GM12878 (cell line): ENCODE data around the gene BDH1. TPM values are rescaled to one million over a fixed set of nuclear protein-coding genes. Genes with fewer than 3 reads are reported as not detected.

Experiments
- ATAC-seq: fragments of 200-7000 bp; cut with Tn5 transposase; 3 replicates; pipeline ENCODE4 v1.9.1; 2020; ENCODE audit warnings: mild to moderate bottlenecking, moderate library complexity
- BruUV-seq: library from RNA; stranded (reverse); fragments of 400-500 nt; replicated peaks from 2 replicates; lab custom pipeline; 2021; lab: Mats Ljungman, UMichigan
- CTCF ChIA-PET: fragments of 300-600 bp; sonication (Branson Sonifier 250); formaldehyde crosslinking; extraction: SDS; loops from one replicate; lab custom pipeline; 2021; ENCODE audit warnings: inconsistent platforms; lab: Yijun Ruan, JAX
- POLR2A ChIA-PET: fragments of 350-600 bp; formaldehyde crosslinking; extraction: SDS; loops from one replicate; lab custom pipeline; 2021; ENCODE audit warnings: inconsistent platforms; lab: Charles Lee
- RAD21 ChIA-PET: fragments of 300-600 bp; sonication (Branson Sonifier 250); formaldehyde crosslinking; loops from one replicate; lab custom pipeline; 2023; ENCODE audit warnings: antibody characterized with exemption; ENCODE audit not compliant: unreplicated experiment; lab: Charles Lee
- SMC1A ChIA-PET: fragments of 300-600 bp; sonication (Branson Sonifier 250); formaldehyde crosslinking; loops from one replicate; lab custom pipeline; 2023; ENCODE audit not compliant: unreplicated experiment, uncharacterized antibody; lab: Charles Lee
- DNase-seq: peaks from one replicate; pipeline ENCODE4 v3.0.0-alpha.2; 2011; ENCODE audit warnings: low read depth, low spot score
- FAIRE-seq: peaks from 3 replicates; lab custom pipeline; 2011; peaks lifted over from hg19 to GRCh38; lab: Jason Lieb, UNC
- H2AFZ ChIP-seq: 2 replicates; pipeline ENCODE4 v1.6.0; 2011; ENCODE audit warnings: low read depth, low read length, control low read depth; ENCODE audit not compliant: control insufficient read depth
- H3K27ac ChIP-seq: 2 replicates; pipeline ENCODE4 v1.5.1; 2011; ENCODE audit warnings: control low read depth; ENCODE audit not compliant: control insufficient read depth, insufficient read depth
- H3K27me3 ChIP-seq, 2 experiments: replicated peaks in 1 of 2; 2 replicates each; pipeline versions ENCODE4 v1.6.0 to v1.6.1; 2011; ENCODE audit warnings: low read length in 1 of 2; ENCODE audit not compliant: control insufficient read depth in 2 of 2, insufficient read depth in 2 of 2
- H3K36me3 ChIP-seq, 2 experiments: 2 replicates each; pipeline ENCODE4 v1.5.1; 2011; ENCODE audit warnings: low read length in 1 of 2; ENCODE audit not compliant: control insufficient read depth in 2 of 2, insufficient read depth in 2 of 2
- H3K4me1 ChIP-seq: 2 replicates; pipeline ENCODE4 v1.6.1; 2011; ENCODE audit warnings: mild to moderate bottlenecking, low read length, moderate library complexity, mixed read lengths; ENCODE audit not compliant: control insufficient read depth, insufficient read depth
- H3K4me2 ChIP-seq: 2 replicates; pipeline ENCODE4 v1.6.0; 2011; ENCODE audit warnings: control low read depth; ENCODE audit not compliant: control insufficient read depth, insufficient read depth
- H3K4me3 ChIP-seq: fragments of 200-600 bp; sonication (generic); 2 replicates; pipeline ENCODE4 v1.5.1; 2016
- H3K79me2 ChIP-seq: 2 replicates; pipeline ENCODE4 v1.6.0; 2011; ENCODE audit warnings: low read length; ENCODE audit not compliant: control insufficient read depth, insufficient read depth
- H3K9ac ChIP-seq: 2 replicates; pipeline ENCODE4 v1.8.0; 2011; ENCODE audit warnings: low read length, control low read depth, mixed read lengths; ENCODE audit not compliant: control insufficient read depth, insufficient read depth
- H3K9me3 ChIP-seq: replicated peaks from 3 replicates; pipeline ENCODE4 v1.5.1; 2011; ENCODE audit warnings: mild to moderate bottlenecking, low read length; ENCODE audit not compliant: control insufficient read depth, insufficient read depth
- H4K20me1 ChIP-seq: 2 replicates; pipeline ENCODE4 v1.6.0; 2011; ENCODE audit not compliant: control insufficient read depth, insufficient read depth
- BMI1 ChIP-seq: fragments of 450-650 bp; IDR thresholded peaks from 2 replicates; pipeline ENCODE4 v1.6.1; 2016; ENCODE audit warnings: mild to moderate bottlenecking, moderate library complexity, borderline replicate concordance
- EP300 ChIP-seq, 2 experiments: fragments of 150-350 bp in 1 of 2; IDR thresholded peaks; 2 replicates each; pipeline ENCODE4 v1.6.1; 2011 to 2012; ENCODE audit warnings: low read depth in 2 of 2, low read length in 2 of 2, borderline replicate concordance in 1 of 2, improper control_type of control experiment in 1 of 2, inconsistent platforms in 1 of 2; ENCODE audit not compliant: control insufficient read depth in 1 of 2
- IKZF1 ChIP-seq: fragments of 450-650 bp; conservative IDR thresholded peaks from 2 replicates; pipeline ENCODE4 v1.6.1; 2017; ENCODE audit warnings: antibody characterized with exemption, mild to moderate bottlenecking
- KDM1A ChIP-seq: fragments of 200-600 bp; sonication (generic); IDR thresholded peaks from 2 replicates; pipeline ENCODE4 v1.6.1; 2016; ENCODE audit warnings: borderline replicate concordance
- NRF1 ChIP-seq: conservative IDR thresholded peaks from 2 replicates; pipeline ENCODE4 v1.6.1; 2011; ENCODE audit warnings: mild to moderate bottlenecking, low read depth, low read length, improper control_type of control experiment
- PAX8 ChIP-seq: fragments of 450-650 bp; IDR thresholded peaks from 2 replicates; pipeline ENCODE4 v1.6.1; 2017; ENCODE audit warnings: mild to moderate bottlenecking, moderate library complexity
- PKNOX1 ChIP-seq: fragments of 450-650 bp; IDR thresholded peaks from 2 replicates; pipeline ENCODE4 v1.6.1; 2016; ENCODE audit warnings: mild to moderate bottlenecking
- REST ChIP-seq: IDR thresholded peaks from 2 replicates; pipeline ENCODE4 v1.6.1; 2012; ENCODE audit warnings: mild to moderate bottlenecking, low read depth, low read length
- TCF3 ChIP-seq: IDR thresholded peaks from 2 replicates; pipeline ENCODE4 v1.6.1; 2012; ENCODE audit warnings: low read depth, mild to moderate bottlenecking, low read length, borderline replicate concordance; ENCODE audit not compliant: insufficient read depth
- WRNIP1 ChIP-seq: IDR thresholded peaks from 2 replicates; pipeline ENCODE4 v1.6.1; 2011; ENCODE audit warnings: low read depth, low read length, improper control_type of control experiment, borderline replicate concordance
- ZNF207 ChIP-seq: fragments of 450-650 bp; IDR thresholded peaks from 2 replicates; pipeline ENCODE4 v1.6.1; 2014; ENCODE audit warnings: antibody characterized with exemption, mild to moderate bottlenecking, borderline replicate concordance
- ZNF687 ChIP-seq: fragments of 450-650 bp; IDR thresholded peaks from 2 replicates; pipeline ENCODE4 v1.6.1; 2017; ENCODE audit warnings: mild to moderate bottlenecking, moderate library complexity
- WGBS: methylation state at CpG from one replicate; pipeline ENCODE4 v1.1.6; 2016; ENCODE audit warnings: low lambda C conversion rate; ENCODE audit not compliant: insufficient replicate concordance, insufficient coverage; ENCODE audit errors: missing lambda C conversion rate; 5-methylcytosine and 5-hydroxymethylcytosine counted together
- in situ Hi-C: fragments of 300-500 bp; cut with MboI; formaldehyde crosslinking; loops from 9 replicates; pipeline ENCODE4 v1.14.3; 2018; ENCODE audit warnings: mixed read lengths
- intact Hi-C: fragments of 100-400 bp; cut with micrococcal nuclease; formaldehyde crosslinking; loops from one replicate; pipeline ENCODE4 v1.14.2; 2022; ENCODE audit not compliant: unreplicated experiment
- polyA plus RNA-seq, 11 experiments: library from polyadenylated mRNA; depleted of rRNA in 4 of 11; unstranded in 6 of 11; stranded (reverse) in 5 of 11; fragments of >200 nt; fragmentation: Nextera tagmentation in 4 of 11; fragmentation: Illumina TruSeq in 1 of 11; extraction: Ambion mirVana in 4 of 11; extraction: Trizol in 1 of 11; gene quantifications; 1 replicate in 1 of 11; 2 replicates in 10 of 11; pipeline versions ENCODE4 v1.2.1 to v1.2.3, GENCODE V29; 2011 to 2016; ENCODE audit warnings: inconsistent platforms in 2 of 11, missing spikeins in 2 of 11, low read depth in 1 of 11
- total RNA-seq, 4 experiments: library from RNA; depleted of rRNA in 3 of 4; stranded (reverse); fragments of >200 nt in 3 of 4; fragmentation: Illumina TruSeq in 1 of 4; extraction: Trizol in 1 of 4; gene quantifications; 2 replicates each; pipeline versions ENCODE4 v1.2.1 to v1.2.3, GENCODE V29; 2013 to 2021

BDH1 gene
- total and polyA plus RNA-seq, 10 of the 15 experiments (the other 5 are each of a cell fraction or from before 2014, with no cell fraction given), result 11.3 to 84.5 (median 60.3) TPM

- Histone ChIP-seq H3K4me1 (peaks cover 46% of the 10 kb centered on the region), H3K79me2 (no peaks in the 10 kb centered on the region), H3K9me3 (peaks cover 5% of the 10 kb centered on the region; the same call in 2 of the 3 replicates), H3K4me2 (no peak overlapping the region), H2AFZ (no peak overlapping the region), H3K36me3 (no peaks in the 10 kb centered on the region), H3K27ac (no peak overlapping the region), H3K4me3 (no peak overlapping the region), H3K27me3 (no peaks in the 10 kb centered on the region), H3K9ac (no peak overlapping the region), H4K20me1 (no peaks in the 10 kb centered on the region)
- DNase-seq (no peak), FAIRE-seq (no peak), ATAC-seq (no peak)
- WGBS, result 94% methylated on average over 32 of the region's 60 CpGs
- POLR2A ChIA-PET, result no interaction called here
- SMC1A ChIA-PET, result interaction anchor here (2.7 to 4.8 kb wide), 2 partner anchors 242 kb away, joined by 14 to 89 read pairs; no protein-coding TSS in a partner anchor
- in situ Hi-C loops, result no loop called here
- RAD21 ChIA-PET, result interaction anchor here (0.7 to 4.8 kb wide), 2 partner anchors 243 to 274 kb away, joined by 3 to 86 read pairs; no protein-coding TSS in a partner anchor
- intact Hi-C loops, result loop anchor here (5.0 kb wide), 1 partner anchor 201 kb away; the partner anchor contains the start of gene DLG1
- CTCF ChIA-PET, result interaction anchor here (5.0 kb wide), 1 partner anchor 242 kb away, joined by 141 read pairs; no protein-coding TSS in a partner anchor
- no TSS peak for BruUV-seq
- TF ChIP-seq TCF3 (no peak), WRNIP1 (no peak), BMI1 (no peak), IKZF1 (no peak), PKNOX1 (no peak), KDM1A (no peak), REST (no peak), NRF1 (no peak), PAX8 (no peak), ZNF207 (no peak), ZNF687 (no peak), EP300 (IDR thresholded peaks at IDR 0.05; ENCODE audit: borderline replicate concordance in 1 of 2, control insufficient read depth in 1 of 2, low read depth in 2 of 2, low read length in 2 of 2) (no peak)
Observed at GRCh38 chr3:197498499-197499241, 57.1 kb downstream of the BDH1 start.
